ENCODE data around the gene RHOF.

- no peak for TF ChIP-seq GATAD1 (CRISPR knock-in tag; IDR thresholded peaks at IDR 0.05)
- no peak for TF ChIP-seq MAX (IDR thresholded peaks at IDR 0.05)
- TF ChIP-seq KAT2B (IDR thresholded peaks at IDR 0.05; ENCODE audit: borderline replicate concordance, low read depth, low read length): no peak
- no peak for TF ChIP-seq HOMEZ (CRISPR knock-in tag; IDR thresholded peaks at IDR 0.05; ENCODE audit: low read depth)
- TF ChIP-seq CTCF (CRISPR knock-in tag; IDR thresholded peaks at IDR 0.05): no peak
- no peak for TF ChIP-seq ZNF230 (CRISPR knock-in tag; IDR thresholded peaks at IDR 0.05)
- TF ChIP-seq TRAFD1 (CRISPR knock-in tag; IDR thresholded peaks at IDR 0.05; ENCODE audit: borderline replicate concordance): no peak
- TF ChIP-seq CREBL2 (CRISPR knock-in tag; IDR thresholded peaks at IDR 0.05; ENCODE audit: borderline replicate concordance): no peak
These were observed 30.2 kb upstream of the RHOF start for GRCh38 chr12:121823727-121824115.

Data from HepG2 (cell line).